SK-N-SH (cell line): ENCODE data around the gene DMBT1. TPM values are rescaled to one million over a fixed set of nuclear protein-coding genes. Genes with fewer than 3 reads are reported as not detected.

Experiments
- CTCF ChIA-PET: fragments of 300-600, 350-600 bp; formaldehyde crosslinking; extraction: SDS; loops from one replicate; lab custom pipeline; 2021; lab: Yijun Ruan, JAX
- POLR2A ChIA-PET: fragments of 350-600 bp; sonication (Branson Sonifier 250); formaldehyde crosslinking; extraction: SDS; loops from one replicate; lab custom pipeline; 2020; ENCODE audit warnings: antibody characterized with exemption, inconsistent platforms; lab: Yijun Ruan, JAX
- DNase-seq: peaks from one replicate; pipeline ENCODE4 v3.0.0; 2012
- H2AFZ ChIP-seq: fragments of 200-600 bp; sonication (generic); 2 replicates; pipeline ENCODE4 v1.8.1; 2016; ENCODE audit warnings: antibody characterized with exemption, mild to moderate bottlenecking, low read depth
- H3F3A ChIP-seq: fragments of 200-600 bp; sonication (generic); replicated peaks from 2 replicates; pipeline ENCODE3; 2016; ENCODE audit warnings: antibody characterized with exemption, mild to moderate bottlenecking; ENCODE audit not compliant: insufficient read depth
- H3K27ac ChIP-seq, 2 experiments: fragments of 200-500 bp in 1 of 2; fragments of 200-600 bp in 1 of 2; sonication (Bioruptor generic) in 1 of 2; sonication (generic), shearing (Covaris generic) in 1 of 2; 2 replicates each; pipeline versions ENCODE4 v1.5.1 to v1.6.1; 2014 to 2016; ENCODE audit warnings: low read depth in 2 of 2, inconsistent platforms in 1 of 2, low read length in 1 of 2, mild to moderate bottlenecking in 1 of 2, mixed read lengths in 1 of 2
- H3K27me3 ChIP-seq: fragments of 200-600 bp; sonication (generic), shearing (Covaris generic); 2 replicates; pipeline ENCODE4 v1.6.1; 2016; ENCODE audit warnings: mixed run types; ENCODE audit not compliant: insufficient read depth
- H3K36me3 ChIP-seq, 2 experiments: fragments of 200-500 bp in 1 of 2; fragments of 200-600 bp in 1 of 2; sonication (Bioruptor generic) in 1 of 2; sonication (generic) in 1 of 2; replicated peaks in 1 of 2; 2 replicates each; pipeline versions ENCODE3 to v1.5.1; 2014 to 2016; ENCODE audit warnings: low read length in 1 of 2, mild to moderate bottlenecking in 1 of 2; ENCODE audit not compliant: insufficient read depth in 2 of 2, control insufficient read depth in 1 of 2
- H3K4me1 ChIP-seq, 2 experiments: fragments of 200-500 bp in 1 of 2; fragments of 200-600 bp in 1 of 2; sonication (Bioruptor generic) in 1 of 2; sonication (generic), shearing (Covaris generic) in 1 of 2; 2 replicates each; pipeline versions ENCODE4 v1.5.1 to v1.6.1; 2014 to 2016; ENCODE audit warnings: low read depth in 1 of 2, low read length in 1 of 2, mixed run types in 1 of 2; ENCODE audit not compliant: insufficient read depth in 2 of 2, control insufficient read depth in 1 of 2
- H3K4me2 ChIP-seq: fragments of 200-600 bp; sonication (generic), shearing (Covaris generic); 2 replicates; pipeline ENCODE4 v1.6.1; 2017; ENCODE audit warnings: mixed run types
- H3K4me3 ChIP-seq, 2 experiments: fragments of 200-500 bp in 1 of 2; fragments of 200-600 bp in 1 of 2; sonication (Bioruptor generic) in 1 of 2; sonication (generic), shearing (Covaris generic) in 1 of 2; 2 replicates each; pipeline versions ENCODE4 v1.5.1 to v1.8.1; 2014 to 2016; ENCODE audit warnings: low read depth in 2 of 2, inconsistent platforms in 1 of 2, low read length in 1 of 2, mild to moderate bottlenecking in 1 of 2, mixed read lengths in 1 of 2, moderate library complexity in 1 of 2
- H3K79me2 ChIP-seq: fragments of 200-600 bp; sonication (generic); 2 replicates; pipeline ENCODE4 v1.8.1; 2017; ENCODE audit warnings: mild to moderate bottlenecking; ENCODE audit not compliant: insufficient read depth
- H3K9ac ChIP-seq: fragments of 200-600 bp; sonication (generic); 2 replicates; pipeline ENCODE4 v1.6.1; 2017; ENCODE audit warnings: mixed run types
- H3K9me2 ChIP-seq: fragments of 200-600 bp; sonication (generic); 2 replicates; pipeline ENCODE4 v1.6.1; 2017; ENCODE audit warnings: mixed run types
- H3K9me3 ChIP-seq: fragments of 200-600 bp; sonication (generic); 2 replicates; pipeline ENCODE4 v1.6.1; 2017; ENCODE audit warnings: mixed run types, mild to moderate bottlenecking, moderate library complexity
- H4K20me1 ChIP-seq: fragments of 200-600 bp; sonication (generic); 2 replicates; pipeline ENCODE4 v1.6.1; 2017; ENCODE audit warnings: mild to moderate bottlenecking, mixed run types; ENCODE audit not compliant: insufficient read depth
- CTCF ChIP-seq: fragments of 200-600 bp; sonication (generic); IDR thresholded peaks from 2 replicates; pipeline ENCODE4 v1.6.1; 2017; ENCODE audit warnings: antibody characterized with exemption, mild to moderate bottlenecking, moderate library complexity
- ELF1 ChIP-seq: IDR thresholded peaks from 2 replicates; pipeline ENCODE4 v1.4.0; 2012
- EZH2phosphoT487 ChIP-seq: fragments of 200-600 bp; sonication (generic); IDR thresholded peaks from 2 replicates; pipeline ENCODE4 v1.6.1; 2017; ENCODE audit warnings: low read depth, mixed run types, mild to moderate bottlenecking, antibody characterized with exemption, moderate library complexity, borderline replicate concordance
- IRF3 ChIP-seq: fragments of 150-350 bp; IDR thresholded peaks from 2 replicates; pipeline ENCODE4 v1.6.1; 2016; ENCODE audit warnings: mild to moderate bottlenecking, low read depth, low read length
- MAX ChIP-seq: IDR thresholded peaks from 2 replicates; pipeline ENCODE4 v1.4.0; 2012; ENCODE audit warnings: low read depth
- MXI1 ChIP-seq: IDR thresholded peaks from 2 replicates; pipeline ENCODE4 v1.6.1; 2012; ENCODE audit warnings: mild to moderate bottlenecking, low read depth, low read length, improper control_type of control experiment
- NFIC ChIP-seq: IDR thresholded peaks from 2 replicates; pipeline ENCODE4 v1.4.0; 2012; ENCODE audit warnings: borderline replicate concordance
- NRF1 ChIP-seq: IDR thresholded peaks from 2 replicates; pipeline ENCODE4 v1.6.1; 2012; ENCODE audit warnings: low read depth, mild to moderate bottlenecking, low read length
- RFX5 ChIP-seq: IDR thresholded peaks from 2 replicates; pipeline ENCODE4 v1.6.1; 2012; ENCODE audit warnings: mild to moderate bottlenecking, improper control_type of control experiment, low read length
- RXRA ChIP-seq: IDR thresholded peaks from 2 replicates; pipeline ENCODE4 v1.4.0; 2012; ENCODE audit warnings: low read depth, mild to moderate bottlenecking, borderline replicate concordance
- SIN3A ChIP-seq: IDR thresholded peaks from 2 replicates; pipeline ENCODE4 v1.6.1; 2012; ENCODE audit warnings: low read depth, mild to moderate bottlenecking, low read length, moderate library complexity, borderline replicate concordance
- SMC3 ChIP-seq: IDR thresholded peaks from 2 replicates; pipeline ENCODE4 v1.6.1; 2012; ENCODE audit warnings: low read depth, low read length, improper control_type of control experiment
- TEAD4 ChIP-seq: IDR thresholded peaks from 2 replicates; pipeline ENCODE4 v1.4.0; 2012; ENCODE audit warnings: mild to moderate bottlenecking, borderline replicate concordance; ENCODE audit not compliant: insufficient read depth
- USF1 ChIP-seq: IDR thresholded peaks from 2 replicates; pipeline ENCODE4 v1.4.0; 2012; ENCODE audit warnings: low read depth, borderline replicate concordance
- USF2 ChIP-seq: fragments of 150-350 bp; IDR thresholded peaks from 2 replicates; pipeline ENCODE4 v1.6.1; 2017; ENCODE audit warnings: antibody characterized with exemption, low read length, low read depth, borderline replicate concordance
- YY1 ChIP-seq: IDR thresholded peaks from 2 replicates; pipeline ENCODE4 v1.4.0; 2012; ENCODE audit warnings: low read depth, mild to moderate bottlenecking
- ZBTB33 ChIP-seq: IDR thresholded peaks from 2 replicates; pipeline ENCODE4 v1.4.0; 2012; ENCODE audit warnings: low read depth, borderline replicate concordance
- WGBS: methylation state at CpG from one replicate; pipeline ENCODE4 v1.1.6; 2017; ENCODE audit warnings: low lambda C conversion rate; 5-methylcytosine and 5-hydroxymethylcytosine counted together
- polyA plus RNA-seq, 3 experiments: library from polyadenylated mRNA; depleted of rRNA; stranded (reverse); fragments of >200 nt; gene quantifications; 2 replicates each; pipeline ENCODE4 v1.2.3, GENCODE V29; 2012

The DMBT1 gene
- polyA plus RNA-seq, 1 of the 3 experiments (the other 2 are of a cell fraction), result not detected

- Histone ChIP-seq H3K9me2 (no peaks in the 10 kb centered on the region), H3K4me3 (no peak overlapping the region), H3K27ac (no peak overlapping the region)
- TF ChIP-seq CTCF (peak; percentile 31; the same call in 1 of the 2 replicates), USF1 (no peak)
- TF ChIP-seq, all 33 proteins: peak for 1
- Histone ChIP-seq H3K4me1 (peaks cover 0 to 4% of the 10 kb centered on the region in 2 experiments; a peak in 1 of 4 replicates), H3K79me2 (no peaks in the 10 kb centered on the region), H3K9ac (no peak overlapping the region), H3F3A (no peaks in the 10 kb centered on the region), H3K4me2 (no peak overlapping the region), H3K27me3 (no peaks in the 10 kb centered on the region), H2AFZ (no peak overlapping the region), H3K9me3 (no peaks in the 10 kb centered on the region), H4K20me1 (no peaks in the 10 kb centered on the region), H3K36me3 (no peaks in the 10 kb centered on the region)
- ChIA-PET POLR2A (no interaction called here), CTCF (interaction anchor here (0.6 kb wide), 1 partner anchor 244 kb away, joined by 3 read pairs; no protein-coding TSS in a partner anchor)
- no peak for DNase-seq
- 48% methylated on average over 6 of the region's 6 CpGs for WGBS
Measured at GRCh38 chr10:122525788-122526187, 34.8 kb upstream of the DMBT1 start.

- no peak overlapping the region for H3K9ac ChIP-seq
- ChIA-PET POLR2A (no interaction called here), CTCF (no interaction called here)
- no peaks in the 10 kb centered on the region; a peak in 1 of 4 replicates for H3K4me1 ChIP-seq
- H3F3A ChIP-seq, result no peaks in the 10 kb centered on the region
- no peak overlapping the region for H3K4me3 ChIP-seq
- H3K9me2 ChIP-seq, result no peaks in the 10 kb centered on the region
- H3K27me3 ChIP-seq, result no peaks in the 10 kb centered on the region
- no peak overlapping the region for H3K4me2 ChIP-seq
- H3K9me3 ChIP-seq, result no peaks in the 10 kb centered on the region
- H3K36me3 ChIP-seq, result no peaks in the 10 kb centered on the region
- no peak for DNase-seq
- WGBS, result 26% methylated on average over 5 of the region's 5 CpGs
- H3K27ac ChIP-seq, result no peak overlapping the region
- H4K20me1 ChIP-seq, result no peaks in the 10 kb centered on the region
- no peak overlapping the region for H2AFZ ChIP-seq
- no peaks in the 10 kb centered on the region for H3K79me2 ChIP-seq
- TF ChIP-seq MAX (no peak), SIN3A (no peak), TEAD4 (no peak), SMC3 (no peak), NRF1 (no peak), MXI1 (no peak), YY1 (no peak), USF1 (no peak), ZBTB33 (no peak), NFIC (no peak), RXRA (no peak), EZH2phosphoT487 (no peak), IRF3 (no peak), USF2 (no peak), ELF1 (no peak), RFX5 (no peak)
Measured at GRCh38 chr10:122526892-122527291, 33.7 kb upstream of the DMBT1 start.
